ENCODE data around the gene CERS1. TPM values are rescaled to one million over a fixed set of nuclear protein-coding genes. Genes with fewer than 3 reads are reported as not detected.

Gene CERS1, protein sequence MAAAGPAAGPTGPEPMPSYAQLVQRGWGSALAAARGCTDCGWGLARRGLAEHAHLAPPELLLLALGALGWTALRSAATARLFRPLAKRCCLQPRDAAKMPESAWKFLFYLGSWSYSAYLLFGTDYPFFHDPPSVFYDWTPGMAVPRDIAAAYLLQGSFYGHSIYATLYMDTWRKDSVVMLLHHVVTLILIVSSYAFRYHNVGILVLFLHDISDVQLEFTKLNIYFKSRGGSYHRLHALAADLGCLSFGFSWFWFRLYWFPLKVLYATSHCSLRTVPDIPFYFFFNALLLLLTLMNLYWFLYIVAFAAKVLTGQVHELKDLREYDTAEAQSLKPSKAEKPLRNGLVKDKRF
- 3.0 and 4.0 TPM in 2 replicates for total RNA-seq
- polyA plus RNA-seq: 8.5 and 11.0 TPM in 2 replicates
- 4.3 and 5.6 TPM in 2 replicates for polyA plus RNA-seq (2011; cell fraction: cytosol; rRNA removed)
- 2.4 and 4.3 TPM in 2 replicates for polyA plus RNA-seq (2011; cell fraction: nucleus; rRNA removed)
- 3.3 and 8.7 TPM in 2 replicates for polyA plus RNA-seq (2012)
- polyA minus RNA-seq: 3.6 and 5.2 TPM in 2 replicates
- polyA minus RNA-seq (2011; cell fraction: cytosol; rRNA and poly(A)+ RNA removed): 5.6 TPM
- 0.67 and 1.3 TPM in 2 replicates for polyA minus RNA-seq (2011; cell fraction: nucleus; rRNA and poly(A)+ RNA removed)
- Bru-seq, nascent RNA: percentile 28 among the genes with signal in this experiment
- percentile 43 among the genes with signal in this experiment for BruChase-seq, experiment 1, labeled RNA remaining after a 6-hour chase
- BruChase-seq, experiment 2, labeled RNA remaining after a 2-hour chase: percentile 41 among the genes with signal in this experiment
- long read RNA-seq, transcript CERS1-201 (6 exons, 2,094 nt): major isoform, 5 of 16 reads
- long read RNA-seq, partial matches to known transcripts: 2 of 16 reads
- long read RNA-seq, other reads (novel, unspliced or antisense): 8 of 16 reads

DNA sequence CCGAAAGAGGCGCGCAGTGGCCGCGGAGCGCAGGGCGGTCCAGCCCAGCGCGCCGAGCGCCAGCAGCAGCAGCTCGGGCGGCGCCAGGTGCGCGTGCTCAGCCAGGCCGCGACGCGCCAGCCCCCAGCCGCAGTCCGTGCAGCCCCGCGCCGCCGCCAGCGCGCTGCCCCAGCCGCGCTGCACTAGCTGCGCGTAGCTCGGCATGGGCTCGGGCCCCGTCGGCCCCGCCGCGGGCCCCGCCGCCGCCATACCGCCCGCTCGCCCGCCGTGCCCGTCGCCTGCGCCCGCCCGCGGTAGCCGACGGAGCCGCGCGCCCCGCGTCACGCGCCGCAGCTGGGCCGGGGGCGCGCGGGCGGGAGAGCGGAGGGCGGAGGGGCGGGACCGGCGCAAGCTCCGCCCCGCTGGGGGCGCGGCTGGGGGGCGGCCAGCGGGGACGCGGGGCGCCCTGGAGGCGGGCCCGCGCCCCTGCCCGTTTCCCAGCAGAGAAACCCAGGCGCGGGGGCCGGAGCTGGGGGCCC lies at the start of gene CERS1:
CERS1 (minus strand) TSS at position 335 of the 518 bp plus-strand sequence; CDS start at position 249, 86 bp downstream.
- H3K4me1 ChIP-seq (ENCODE audit: control insufficient read depth, extremely low read depth, insufficient read depth, low read length): no peaks in the 10 kb centered on the region
- no peak within 1 kb of the TSS for H3K27ac ChIP-seq (ENCODE audit: insufficient read depth, low read depth, low read length)
- H3K9me1 ChIP-seq (replicated peaks; ENCODE audit: control insufficient read depth, extremely low read depth, insufficient read depth, low read length): no peaks in the 10 kb centered on the region
- dilution Hi-C loops (cut with MboI; ENCODE audit: extremely low pct_ligation_motif_present, low sequenced_read_pairs) (no loop called here), intact Hi-C loops (cut with micrococcal nuclease) (loop anchor here (1.0 to 5.0 kb wide), 3 partner anchors 23 to 90 kb away; partner anchors contain the start of genes COPE and DDX49)
- no peak for DNase-seq (ENCODE audit: low read depth, low spot score)
- TF ChIP-seq, protein P1, sequence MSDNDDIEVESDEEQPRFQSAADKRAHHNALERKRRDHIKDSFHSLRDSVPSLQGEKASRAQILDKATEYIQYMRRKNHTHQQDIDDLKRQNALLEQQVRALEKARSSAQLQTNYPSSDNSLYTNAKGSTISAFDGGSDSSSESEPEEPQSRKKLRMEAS (IDR thresholded peaks at IDR 0.05; ENCODE audit: insufficient read depth, insufficient read length): no peak
- TF ChIP-seq GATA2 (IDR thresholded peaks at IDR 0.05; ENCODE audit: insufficient read depth, insufficient read length, low read depth, low read length) (no peak), JUN (IDR thresholded peaks at IDR 0.05; ENCODE audit: borderline replicate concordance, insufficient read depth, insufficient read length, low read depth) (no peak), EZH2 (IDR thresholded peaks at IDR 0.05; ENCODE audit: borderline replicate concordance, low read depth, low read length, severe bottlenecking) (no peak)
- H2AFZ ChIP-seq (ENCODE audit: low read depth, low read length): peak within 1 kb of the TSS; percentile 81
- CTCF ChIA-PET: interaction anchor here (1.1 to 2.8 kb wide), 6 partner anchors 20 to 126 kb away, joined by 3 to 33 read pairs (median 5); partner anchors contain the start of genes COPE and DDX49
- H3K79me2 ChIP-seq (ENCODE audit: control insufficient read depth, insufficient read depth, low read length): no peaks in the 10 kb centered on the region
- H4K20me1 ChIP-seq (replicated peaks; ENCODE audit: control insufficient read depth, extremely low read depth, insufficient read depth, low read length): no peaks in the 10 kb centered on the region
- H3K36me3 ChIP-seq (ENCODE audit: control insufficient read depth in 2 of 2, extremely low read depth in 1 of 2, insufficient read depth in 2 of 2, low read length in 2 of 2): peaks cover 0 to 11% of the 10 kb centered on the region in 2 experiments
- H3K9ac ChIP-seq (replicated peaks; ENCODE audit: extremely low read depth, insufficient read depth, low read length): no peak within 1 kb of the TSS
- BruUV-seq (replicated peaks): no TSS peak
- H3K27me3 ChIP-seq (ENCODE audit: control insufficient read depth in 2 of 2, insufficient read depth in 2 of 2, low read length in 2 of 2): peaks cover 0 to 2% of the 10 kb centered on the region in 2 experiments
- H3K4me2 ChIP-seq (ENCODE audit: insufficient read depth, low read length): peak within 1 kb of the TSS; percentile 69
- FAIRE-seq: no peak
- H3K4me3 ChIP-seq (replicated peaks in 1 of 3; ENCODE audit: insufficient read depth in 1 of 3, low read depth in 1 of 3, low read length in 3 of 3): peak within 1 kb of the TSS; percentile 35 to 54 (median 41)
- H3K9me3 ChIP-seq (replicated peaks; ENCODE audit: control insufficient read depth, insufficient read depth, low read length): no peaks in the 10 kb centered on the region
- POLR2A ChIA-PET: no interaction called here

Data from endothelial cell of umbilical vein (primary cell).